AG08396 (cell line): Measurements from ENCODE around the gene BCL2L13.
A peak's percentile ranks its signal among the peaks of the same experiment; 100 is the strongest.
"Not testable (repeated sequence)": the region's sequence is repeated elsewhere in the genome, so short reads cannot be mapped to it uniquely, and the experiment has no call there.

Experiments used
- DNase-seq: peaks from one replicate; pipeline ENCODE4 v3.0.0; 2012; ENCODE audit warnings: low spot score, mixed read lengths

BCL2L13 gene

DNA sequence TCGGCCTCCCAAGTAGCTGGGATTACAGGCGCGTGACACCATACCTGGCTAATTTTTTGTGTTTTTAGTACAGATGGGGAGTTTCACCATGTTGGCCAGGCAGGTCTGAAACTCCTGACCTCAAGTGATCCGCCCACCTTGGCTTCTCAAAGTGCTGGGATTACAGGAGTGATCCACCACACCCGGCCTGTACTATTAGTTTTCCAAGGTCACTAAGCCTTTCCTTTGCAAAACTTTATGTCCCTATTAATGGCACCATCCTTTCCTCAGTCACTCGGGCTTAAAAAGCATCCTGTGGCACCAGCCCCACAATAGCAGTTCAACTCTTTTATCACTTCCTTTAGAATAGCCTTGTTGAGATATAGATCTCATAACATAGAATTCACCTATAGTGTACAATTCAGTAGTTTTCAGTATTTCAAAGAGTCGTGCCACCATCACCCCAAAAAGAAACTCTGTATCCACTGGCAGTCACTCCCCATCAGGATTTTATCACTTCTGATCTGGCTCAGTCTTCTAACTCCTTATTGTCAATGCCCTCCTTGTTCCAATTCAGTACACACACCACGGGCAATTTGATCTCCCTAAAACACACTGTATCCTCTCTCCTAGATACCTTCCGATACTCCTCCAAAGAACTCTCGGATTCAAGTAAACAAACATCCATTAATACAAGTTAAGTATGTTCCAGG, 921 bp upstream of the BCL2L13 start:
- DNase-seq: no peak

DNA sequence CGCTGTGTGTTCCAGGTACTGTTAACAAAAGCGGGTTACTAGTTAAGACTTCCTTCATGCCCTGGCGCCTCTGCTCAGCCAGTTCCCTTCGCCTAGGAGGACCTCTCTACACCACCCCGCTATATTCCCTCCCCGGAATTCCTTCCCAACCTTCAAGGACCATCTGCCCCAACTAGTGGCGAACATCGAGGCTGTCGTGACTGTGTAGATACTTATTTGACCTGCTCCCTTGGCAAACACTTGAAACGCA, 450 bp upstream of the BCL2L13 start:
- DNase-seq: no peak

DNA sequence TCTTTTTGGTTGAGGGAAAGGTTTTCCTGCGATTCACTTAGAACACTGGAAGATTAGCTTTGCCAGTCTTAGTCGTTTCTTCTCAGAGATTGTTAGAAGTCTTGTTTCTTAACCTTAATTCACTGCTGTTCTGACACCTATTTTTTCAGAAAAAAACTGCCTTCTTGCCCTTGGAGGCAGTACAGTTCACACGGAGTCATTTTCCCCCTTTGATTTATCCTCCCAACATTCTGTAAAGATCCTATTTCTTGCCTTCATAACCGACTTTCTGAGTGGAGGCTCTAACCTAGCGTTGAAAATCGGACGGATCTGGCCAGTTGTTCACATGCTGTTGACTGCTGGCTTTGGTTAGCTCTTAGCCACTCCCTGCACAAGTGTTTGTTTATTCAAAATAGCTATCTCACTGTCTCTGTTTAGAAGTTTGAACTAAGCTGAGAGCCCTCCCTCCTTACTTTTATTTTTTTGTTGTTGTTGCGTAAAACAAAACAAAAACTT, 737 bp downstream of the BCL2L13 start:
- peak; percentile 78 for DNase-seq

DNA sequence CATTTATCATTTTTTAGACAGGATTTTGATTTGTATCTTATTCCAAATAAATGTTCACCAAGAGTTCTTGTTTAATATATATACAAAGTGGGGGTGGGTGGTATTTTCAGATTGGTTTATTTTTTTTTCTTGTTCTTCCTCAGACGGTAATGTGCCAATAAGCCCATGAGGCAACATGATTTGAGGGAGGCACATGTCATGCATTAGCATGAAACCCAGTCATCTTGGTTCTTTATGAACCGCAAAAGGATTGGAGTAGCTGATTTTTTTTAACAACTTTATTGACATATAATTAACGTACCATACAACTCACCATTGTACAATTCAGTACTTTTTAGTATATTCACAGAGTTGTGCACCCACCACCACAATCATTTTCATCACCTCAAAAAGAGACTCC, 2.7 kb downstream of the BCL2L13 start:
- DNase-seq: no peak

DNA sequence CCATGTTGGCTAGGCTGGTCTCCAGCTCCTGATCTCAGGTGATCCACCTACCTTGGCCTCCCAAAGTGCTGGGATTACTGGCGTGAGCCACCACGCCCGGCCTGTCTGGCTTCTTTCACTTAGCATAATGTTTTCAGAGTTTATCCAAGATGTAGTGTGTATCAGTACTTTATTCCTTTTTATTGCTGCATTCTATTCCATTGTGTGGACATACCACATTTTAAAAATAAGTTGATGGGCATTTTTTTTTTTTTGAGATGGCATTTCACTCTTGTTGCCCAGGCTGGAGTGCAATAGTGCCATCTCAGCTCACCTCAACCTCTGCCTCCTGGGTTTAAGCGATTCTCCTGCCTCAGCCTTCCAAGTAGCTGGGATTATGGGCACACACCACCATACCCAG, 3.8 kb downstream of the BCL2L13 start:
- not testable (repeated sequence) for DNase-seq

DNA sequence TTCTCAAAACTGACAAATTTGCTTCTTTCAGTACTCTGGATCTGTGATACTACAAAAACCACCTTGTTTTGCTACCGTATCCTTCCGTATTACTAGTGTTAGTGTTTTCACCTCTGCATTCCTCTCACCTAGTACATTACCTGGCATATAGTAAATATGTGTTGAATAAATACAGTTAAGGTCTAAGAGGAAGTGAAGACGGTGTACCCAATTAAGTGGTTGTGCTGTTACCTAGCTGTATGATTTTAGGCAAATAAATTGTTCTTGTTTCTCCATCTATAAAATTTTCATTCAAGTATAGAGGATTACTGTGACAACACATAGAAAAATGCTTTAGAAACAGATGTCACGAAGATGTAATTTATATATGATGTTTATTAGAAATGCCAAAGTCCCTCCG, 8.9 kb downstream of the BCL2L13 start:
- DNase-seq: no peak

- no peak for DNase-seq
Observed at GRCh38 chr22:17647991-17648390, 9.4 kb downstream of the BCL2L13 start.

DNA sequence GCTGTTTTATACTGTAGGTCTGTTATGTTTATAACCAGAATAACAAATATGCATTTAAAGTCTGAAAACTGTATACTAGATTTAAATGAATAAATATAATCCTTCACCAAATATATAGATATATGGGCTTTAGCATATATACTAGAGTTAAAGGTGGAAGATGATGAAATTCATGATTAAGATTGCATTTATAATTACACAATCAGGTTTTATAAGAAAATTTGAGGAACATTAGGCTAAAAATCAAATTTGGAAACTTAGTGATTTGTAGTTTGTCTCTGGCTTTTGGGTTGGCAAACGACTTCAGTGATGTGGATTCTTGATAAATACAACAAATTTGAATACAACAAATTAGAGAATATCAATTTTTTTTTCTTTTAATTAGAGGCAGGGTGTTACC, 10.0 kb downstream of the BCL2L13 start:
- DNase-seq: no peak

DNA sequence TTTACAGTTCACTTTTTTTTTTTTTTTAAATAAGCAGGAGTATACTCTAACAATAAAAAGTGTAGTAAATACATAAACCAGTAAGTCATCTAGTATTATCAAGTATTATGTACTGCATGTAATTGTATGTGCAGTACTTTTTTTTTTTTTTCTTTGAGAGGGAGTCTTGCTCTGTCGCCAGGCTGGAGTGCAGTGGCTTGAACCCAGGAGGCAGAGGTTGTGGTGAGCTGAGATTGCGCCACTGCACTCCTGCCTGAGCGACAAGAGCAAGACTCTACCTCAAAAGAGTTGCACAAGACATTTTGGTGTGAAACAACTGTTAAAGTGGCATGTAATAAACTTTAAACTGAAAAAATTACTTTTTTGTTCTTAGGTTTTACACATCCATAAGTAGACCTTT, 16.7 kb downstream of the BCL2L13 start:
- no peak for DNase-seq

GRCh38 chr22:17656870-17657395, 18.4 kb downstream of the BCL2L13 start:
- no peak for DNase-seq

- DNase-seq: no peak
Observed at GRCh38 chr22:17664414-17665055, 26.0 kb downstream of the BCL2L13 start.

DNA sequence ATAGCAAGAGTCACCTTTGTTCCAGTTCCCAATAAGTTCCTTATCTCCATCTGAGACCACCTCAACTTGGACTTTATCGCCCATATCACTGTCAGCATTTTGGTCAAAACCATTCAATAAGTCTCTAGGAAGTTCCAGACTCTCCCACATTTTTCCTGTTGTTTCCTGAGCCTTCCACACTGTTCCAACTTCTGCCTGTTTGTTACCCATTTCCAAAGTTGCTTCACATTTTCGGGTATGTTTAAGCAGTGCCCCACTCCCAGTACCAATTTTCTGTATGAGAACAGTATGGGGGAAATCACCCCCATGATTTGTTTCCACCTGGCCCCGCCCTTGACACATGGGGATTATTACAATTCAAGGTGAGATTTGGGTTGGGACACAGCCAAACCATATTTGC, 26.7 kb downstream of the BCL2L13 start:
- DNase-seq: no peak

DNA sequence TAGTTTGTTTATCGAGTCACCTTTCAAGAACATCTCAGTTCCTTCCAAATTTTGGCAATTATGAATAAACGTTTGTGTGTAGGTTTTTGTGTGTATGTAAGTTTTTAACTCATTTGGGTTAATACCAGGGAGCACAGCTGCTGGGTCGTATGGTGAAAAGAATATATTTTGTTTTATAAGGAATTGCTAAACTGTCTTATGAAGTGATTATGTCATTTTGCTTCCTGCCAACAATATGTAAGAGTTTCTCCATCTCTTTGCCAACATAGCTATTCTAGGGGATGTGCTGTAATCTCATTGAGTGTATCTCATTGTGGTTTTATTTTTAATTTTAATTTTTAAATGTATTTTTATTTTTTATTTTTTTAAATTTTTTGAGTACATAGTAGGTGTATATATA, 27.3 kb downstream of the BCL2L13 start:
- DNase-seq: no peak

DNA sequence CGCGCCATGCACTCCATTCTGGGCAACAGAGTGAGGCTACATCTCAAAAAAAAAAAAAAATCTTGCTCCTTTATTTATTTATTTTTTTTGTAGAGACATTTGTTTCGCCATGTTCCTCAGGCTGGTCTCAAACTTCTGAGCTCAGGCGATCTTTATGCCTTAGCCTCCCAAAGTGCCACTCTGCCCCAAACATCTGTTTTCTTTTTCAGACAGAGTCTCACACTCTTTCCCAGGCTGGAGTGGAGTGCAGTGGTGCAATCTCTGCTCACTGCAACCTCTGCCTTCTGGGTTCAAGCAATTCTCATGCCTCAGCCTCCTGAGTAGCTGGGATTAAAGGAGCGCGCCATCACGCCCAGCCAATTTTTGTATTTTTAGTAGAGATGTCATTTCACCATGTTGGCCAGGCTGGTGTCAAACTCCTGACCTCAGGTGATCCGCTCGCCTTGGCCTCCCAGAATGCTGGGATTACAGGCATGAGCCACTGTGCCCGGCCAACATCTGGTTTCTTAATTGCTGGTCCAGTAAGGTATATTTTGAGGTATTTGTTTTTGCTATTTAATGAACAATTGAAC, 33.0 kb downstream of the BCL2L13 start:
- DNase-seq: not testable (repeated sequence)

GRCh38 chr22:17672417-17672991, 33.9 kb downstream of the BCL2L13 start:
- DNase-seq: peak; percentile 23

DNA sequence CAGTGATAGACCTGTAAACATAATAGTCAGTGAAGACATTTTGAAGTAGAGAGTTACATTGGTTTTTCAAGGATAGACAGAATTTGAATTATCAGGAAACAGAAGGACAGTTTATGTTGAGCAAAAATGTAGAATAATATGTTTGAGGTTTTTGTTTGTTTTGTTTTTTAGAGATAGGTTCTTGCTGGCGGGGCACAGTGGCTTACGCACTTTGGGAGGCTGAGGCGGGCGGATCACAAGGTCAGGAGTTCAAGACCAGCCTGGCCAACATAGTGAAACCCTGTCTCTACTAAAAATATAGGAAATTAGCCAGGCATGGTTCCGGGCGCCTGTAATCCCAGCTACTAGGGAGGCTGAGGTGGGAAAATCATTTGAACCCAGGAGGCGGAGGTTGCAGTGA, 35.6 kb downstream of the BCL2L13 start:
- DNase-seq: no peak

DNA sequence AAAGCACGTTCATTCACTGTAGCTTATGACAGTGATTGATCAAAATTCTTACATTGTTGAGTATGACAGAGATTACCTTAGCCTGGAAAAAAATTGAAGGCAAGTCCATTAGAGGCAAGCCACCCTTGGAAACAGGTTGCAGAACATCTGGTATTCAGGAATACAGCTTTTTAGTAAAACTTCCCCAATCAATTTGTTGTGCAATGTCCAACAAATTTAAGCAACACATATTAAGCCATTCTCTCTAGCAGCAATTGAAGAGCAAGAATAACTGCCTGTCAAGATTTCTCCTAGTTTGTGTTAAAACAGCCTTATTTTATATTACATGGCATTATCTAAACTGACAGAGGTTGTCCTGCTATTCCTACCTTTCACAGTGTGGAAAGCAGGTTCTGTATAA, 37.0 kb downstream of the BCL2L13 start:
- DNase-seq: no peak

- DNase-seq: no peak
Observed at GRCh38 chr22:17678817-17679385, 40.3 kb downstream of the BCL2L13 start.

GRCh38 chr22:17684245-17684644, 45.7 kb downstream of the BCL2L13 start:
- DNase-seq: no peak

GRCh38 chr22:17692841-17693240, 54.3 kb downstream of the BCL2L13 start:
- DNase-seq: no peak

DNA sequence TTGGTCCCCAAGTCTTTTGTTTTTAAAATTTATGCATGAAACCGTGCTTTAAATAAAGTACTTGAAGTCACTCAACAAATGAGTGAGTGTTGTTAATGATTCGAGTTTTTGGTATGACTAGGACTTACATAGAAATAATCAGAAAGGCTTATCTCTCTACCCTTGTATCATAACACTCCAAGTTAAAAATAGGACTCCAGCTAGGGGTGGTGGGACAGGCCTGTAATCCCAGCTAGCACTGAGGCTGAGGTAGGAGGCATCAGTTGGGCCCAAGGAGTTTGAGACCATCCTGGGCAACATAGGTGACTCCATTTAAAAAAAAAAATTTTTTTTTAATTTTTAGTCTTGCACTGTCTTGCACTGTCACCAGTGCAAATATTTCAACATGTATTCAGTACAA, 55.6 kb downstream of the BCL2L13 start:
- DNase-seq: no peak

- DNase-seq: no peak
Observed at GRCh38 chr22:17694752-17695151, 56.2 kb downstream of the BCL2L13 start.

DNA sequence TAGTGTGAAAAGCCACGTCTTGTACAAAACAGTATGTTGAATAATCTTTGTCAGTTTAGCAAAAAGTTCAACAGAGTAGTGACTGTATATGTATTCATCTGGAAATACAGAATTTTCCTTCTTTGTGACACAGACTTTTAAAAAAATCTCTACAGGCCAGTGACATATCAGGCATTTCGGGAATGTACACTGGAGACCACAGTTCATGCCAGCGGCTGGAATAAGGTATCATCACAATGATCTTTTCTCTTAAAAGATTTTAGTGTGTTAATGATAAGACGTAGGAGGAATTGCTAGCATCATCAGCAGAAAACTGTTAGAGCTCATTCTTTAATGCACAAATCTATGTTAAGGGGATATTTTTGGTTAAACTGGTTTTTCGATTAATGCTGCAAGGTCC, 57.4 kb downstream of the BCL2L13 start:
- no peak for DNase-seq
